Stimulated activated CD4-positive, alpha-beta T cell treated with anti-CD3 and anti-CD28 coated beads, TNF-alpha, amount 100 ng/mL, for 48 hours (primary cell): Measurements from ENCODE around the gene INTS7.

Source experiments
- DNase-seq, 3 donors: peaks; one replicate each; pipeline ENCODE4 v3.0.0-alpha.2; 2020; ENCODE audit warnings: low read depth in 3 of 3

The INTS7 gene, protein sequence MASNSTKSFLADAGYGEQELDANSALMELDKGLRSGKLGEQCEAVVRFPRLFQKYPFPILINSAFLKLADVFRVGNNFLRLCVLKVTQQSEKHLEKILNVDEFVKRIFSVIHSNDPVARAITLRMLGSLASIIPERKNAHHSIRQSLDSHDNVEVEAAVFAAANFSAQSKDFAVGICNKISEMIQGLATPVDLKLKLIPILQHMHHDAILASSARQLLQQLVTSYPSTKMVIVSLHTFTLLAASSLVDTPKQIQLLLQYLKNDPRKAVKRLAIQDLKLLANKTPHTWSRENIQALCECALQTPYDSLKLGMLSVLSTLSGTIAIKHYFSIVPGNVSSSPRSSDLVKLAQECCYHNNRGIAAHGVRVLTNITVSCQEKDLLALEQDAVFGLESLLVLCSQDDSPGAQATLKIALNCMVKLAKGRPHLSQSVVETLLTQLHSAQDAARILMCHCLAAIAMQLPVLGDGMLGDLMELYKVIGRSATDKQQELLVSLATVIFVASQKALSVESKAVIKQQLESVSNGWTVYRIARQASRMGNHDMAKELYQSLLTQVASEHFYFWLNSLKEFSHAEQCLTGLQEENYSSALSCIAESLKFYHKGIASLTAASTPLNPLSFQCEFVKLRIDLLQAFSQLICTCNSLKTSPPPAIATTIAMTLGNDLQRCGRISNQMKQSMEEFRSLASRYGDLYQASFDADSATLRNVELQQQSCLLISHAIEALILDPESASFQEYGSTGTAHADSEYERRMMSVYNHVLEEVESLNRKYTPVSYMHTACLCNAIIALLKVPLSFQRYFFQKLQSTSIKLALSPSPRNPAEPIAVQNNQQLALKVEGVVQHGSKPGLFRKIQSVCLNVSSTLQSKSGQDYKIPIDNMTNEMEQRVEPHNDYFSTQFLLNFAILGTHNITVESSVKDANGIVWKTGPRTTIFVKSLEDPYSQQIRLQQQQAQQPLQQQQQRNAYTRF

DNA sequence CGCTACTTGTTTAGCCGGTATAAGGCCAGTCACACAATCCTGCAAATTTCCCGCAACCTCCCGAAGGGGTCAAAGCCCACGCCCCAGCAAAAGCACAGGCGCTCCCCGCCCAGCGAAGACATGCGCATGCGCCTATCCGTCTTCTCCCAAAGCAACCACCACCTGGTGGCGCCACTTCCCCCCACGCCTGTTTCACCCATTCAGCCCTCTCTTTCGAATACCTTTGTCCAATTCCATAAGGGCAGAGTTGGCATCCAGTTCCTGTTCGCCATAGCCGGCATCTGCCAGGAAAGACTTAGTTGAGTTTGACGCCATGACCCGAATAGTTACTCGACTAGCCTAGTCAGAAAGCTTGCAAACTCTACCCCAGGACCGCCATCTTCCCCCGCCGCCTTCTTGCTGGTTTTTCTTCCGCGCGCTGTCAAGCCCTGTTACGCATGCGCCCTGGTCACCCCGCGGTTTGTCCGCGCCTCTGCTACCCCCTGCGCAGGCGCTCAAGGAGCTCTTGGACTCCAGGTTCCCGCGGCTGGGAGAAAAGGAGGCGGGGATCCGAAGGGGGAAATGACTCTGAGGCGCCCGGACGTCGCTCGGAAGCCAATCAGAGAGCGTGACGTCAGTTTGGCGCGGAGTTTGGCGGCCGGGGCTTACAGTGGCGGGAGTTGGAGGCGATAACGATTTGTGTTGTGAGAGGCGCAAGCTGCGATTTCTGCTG, at the start of gene INTS7, which contains the start of gene DTL:
TSS of gene INTS7 (minus strand) at position 435 of the 712 bp plus-strand sequence. CDS start at position 315, 120 bp downstream.
TSS of gene DTL (plus strand) at position 626 of the 712 bp plus-strand sequence. CDS start 143 bp downstream, outside the sequence.
- DNase-seq: peak; percentile 94 to 99 (median 96)

DNA sequence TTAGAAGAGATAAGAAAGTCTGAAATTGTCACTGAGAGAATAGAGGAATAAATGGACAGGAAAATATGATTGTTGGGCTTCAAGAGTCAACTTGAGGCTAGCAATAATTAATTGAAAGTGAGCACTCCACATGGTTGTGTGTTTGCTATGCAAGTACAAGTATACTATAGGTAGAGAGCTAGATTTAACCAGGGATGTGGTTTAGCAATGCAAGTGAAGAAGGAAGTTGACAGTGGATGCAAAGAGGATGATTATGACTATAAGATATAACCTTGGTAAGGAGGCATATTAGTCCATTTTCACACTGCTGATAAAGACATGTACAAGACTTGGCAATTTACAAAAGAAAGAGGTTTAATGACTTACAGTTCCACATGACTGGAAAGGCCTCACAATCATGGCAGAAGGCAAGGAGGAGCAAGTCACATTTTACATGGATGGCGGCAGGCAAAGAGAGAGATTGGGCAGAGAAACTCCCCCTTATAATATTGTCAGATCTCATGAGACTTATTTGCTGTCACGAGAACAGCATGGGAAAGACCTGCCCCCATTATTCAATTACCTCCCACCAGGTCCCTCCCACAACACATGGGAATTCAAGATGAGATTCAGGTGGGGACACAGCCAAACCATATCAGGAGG, 47.5 kb upstream of the INTS7 start:
- DNase-seq: no peak

DNA sequence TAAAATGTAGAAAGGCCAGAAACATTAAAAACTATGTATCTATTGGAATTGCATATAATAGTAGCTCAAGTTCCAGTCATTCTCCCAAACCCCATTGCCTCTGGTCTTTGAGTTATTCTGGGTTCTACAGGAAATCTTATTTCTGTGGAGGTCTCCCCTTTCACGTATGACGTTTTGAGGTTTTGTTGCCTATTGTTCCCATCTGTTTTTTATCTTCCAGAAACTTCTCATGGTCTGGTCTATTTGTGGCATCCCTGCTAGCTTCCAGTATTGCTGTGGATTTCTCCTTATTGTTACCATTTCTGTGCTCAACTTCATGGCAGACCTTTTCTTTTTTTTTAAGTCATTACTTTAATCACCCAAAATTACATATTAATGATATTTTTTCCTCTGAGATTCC, 43.5 kb upstream of the INTS7 start:
- no peak for DNase-seq

DNA sequence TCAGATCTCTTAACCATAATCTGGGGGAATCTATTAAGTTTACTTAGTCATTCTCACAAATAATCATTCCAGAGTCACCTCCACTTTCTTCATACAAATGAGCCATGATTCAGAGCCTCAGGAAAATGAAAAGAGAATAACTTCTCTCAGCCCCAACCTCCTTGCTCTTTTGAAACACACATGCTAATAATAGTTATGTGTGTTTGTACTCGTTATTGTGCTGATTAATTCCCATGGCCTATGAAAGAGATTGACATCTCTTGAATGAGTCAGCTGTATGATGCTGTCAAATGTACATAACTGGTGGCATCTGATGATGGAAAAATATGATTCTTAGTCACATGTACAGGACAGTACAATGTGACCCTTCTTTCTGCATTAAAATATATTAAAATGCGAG, 41.7 kb upstream of the INTS7 start:
- DNase-seq: no peak

DNA sequence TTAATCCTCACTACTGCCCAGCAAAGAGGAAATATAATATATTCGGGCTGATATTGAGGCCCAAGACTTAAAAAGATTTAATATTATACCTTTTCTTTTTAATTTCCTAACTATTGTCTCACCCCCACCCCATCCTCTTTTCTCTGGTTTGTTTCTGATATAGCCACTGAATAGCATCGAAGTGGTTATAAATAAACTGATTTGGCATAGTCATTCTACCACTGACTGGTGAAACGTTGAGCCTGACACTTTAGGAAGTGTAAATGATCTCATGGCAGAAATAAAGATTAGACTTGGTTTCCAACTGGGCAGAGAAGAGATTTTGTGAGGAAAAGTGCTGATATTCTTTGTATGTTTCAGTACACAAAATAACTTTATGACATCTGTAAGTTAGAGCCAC, 39.5 kb upstream of the INTS7 start:
- DNase-seq: no peak

DNA sequence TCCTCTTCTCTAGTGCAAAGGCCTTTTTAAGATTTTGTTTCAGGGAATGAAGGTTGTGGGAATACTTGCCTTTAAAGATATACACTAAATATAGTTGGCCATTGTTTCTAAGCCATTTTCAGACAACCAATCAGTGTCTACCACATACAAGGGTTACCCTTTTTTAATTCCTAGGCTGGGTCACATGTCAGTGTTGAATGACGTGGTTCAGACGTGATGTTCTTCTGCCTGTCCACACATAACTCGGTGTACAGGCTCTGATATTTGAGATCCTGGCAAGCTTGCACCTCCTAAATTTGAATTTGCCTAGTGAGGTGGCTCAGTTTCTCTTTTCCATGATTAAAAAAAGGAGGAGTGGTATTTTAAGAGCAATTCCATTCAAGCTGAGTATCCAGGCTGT, 39.0 kb upstream of the INTS7 start:
- DNase-seq: no peak

DNA sequence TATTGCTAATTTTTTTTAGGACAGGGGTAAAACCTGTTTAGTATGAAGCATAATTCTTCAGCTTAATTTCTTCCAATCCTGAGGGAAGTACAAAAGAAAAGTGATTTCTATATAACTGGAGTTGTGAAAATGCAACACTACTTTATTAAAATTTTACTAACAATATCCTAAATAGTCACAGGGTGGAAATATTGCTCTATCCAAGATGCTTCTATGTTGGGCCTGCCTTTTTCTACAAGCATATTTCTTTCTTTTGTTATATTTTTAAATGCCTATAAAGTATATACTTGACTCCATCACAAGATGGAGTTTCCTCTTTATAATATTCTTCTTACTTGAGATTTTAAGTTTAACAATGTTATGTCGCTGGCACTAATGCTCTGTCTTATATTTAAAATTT, 38.1 kb upstream of the INTS7 start:
- DNase-seq: no peak

DNA sequence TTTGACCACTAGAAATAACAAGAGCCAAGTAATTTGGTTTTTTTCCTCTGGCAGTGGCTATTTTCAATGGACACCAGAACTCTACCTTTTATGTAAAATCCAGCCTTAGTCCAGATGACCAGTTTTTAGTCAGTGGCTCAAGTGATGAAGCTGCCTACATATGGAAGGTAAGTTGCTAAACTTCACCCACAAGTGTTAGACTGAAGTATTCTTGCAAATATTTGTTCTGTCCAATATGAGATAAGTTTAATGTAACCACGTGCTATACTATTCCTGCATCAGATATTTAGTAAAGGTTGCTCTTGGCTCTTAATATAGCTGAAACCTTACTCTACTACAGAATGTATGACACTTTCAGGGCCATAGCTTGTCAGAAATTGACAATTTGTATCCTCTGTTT, 36.7 kb upstream of the INTS7 start:
- DNase-seq: no peak

DNA sequence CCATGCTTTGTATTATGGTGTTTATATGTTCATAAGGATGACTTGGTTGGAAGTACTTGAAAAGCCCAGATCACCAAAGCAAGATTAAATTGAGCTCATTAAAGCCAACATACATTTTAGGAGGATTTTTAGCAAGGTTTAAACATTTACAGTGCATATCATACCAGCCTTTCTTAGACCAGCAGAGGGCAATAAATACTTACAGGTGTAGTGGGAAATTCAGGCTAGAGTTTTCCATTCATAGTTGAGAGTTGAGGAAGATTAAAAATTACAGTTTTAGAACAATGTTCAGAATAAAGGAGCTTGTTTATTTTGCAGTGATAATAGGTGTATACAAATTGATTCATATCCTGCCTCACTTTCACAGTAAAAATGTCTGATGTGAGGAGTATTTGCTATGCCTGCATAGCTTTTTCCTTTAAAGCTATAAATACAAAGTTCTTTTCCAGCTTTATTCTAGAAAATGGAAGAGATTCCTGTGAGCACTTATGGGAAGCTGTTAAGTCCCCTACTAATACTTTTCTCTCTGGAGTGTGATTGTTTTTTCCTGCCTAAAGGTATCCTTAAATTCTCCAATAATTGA, 35.5 kb upstream of the INTS7 start:
- DNase-seq: no peak

DNA sequence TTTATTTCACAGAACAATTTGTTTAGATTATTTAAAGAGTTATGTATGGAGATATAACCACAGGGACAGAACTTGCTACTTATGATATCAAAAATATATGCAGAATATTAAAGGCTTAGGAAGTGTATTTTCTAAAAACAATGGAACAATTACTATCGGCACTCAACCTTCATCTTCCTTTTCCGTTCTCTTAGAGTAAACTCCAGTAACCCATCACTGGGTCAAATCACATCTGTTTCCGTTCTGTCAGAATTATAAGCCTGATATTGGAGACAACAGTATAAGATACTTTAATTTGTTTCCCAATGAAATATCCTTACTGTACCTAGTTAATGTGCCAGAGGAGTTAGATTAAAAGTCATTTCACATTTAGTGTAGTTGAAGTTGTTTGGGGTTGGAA, 32.4 kb upstream of the INTS7 start:
- DNase-seq: no peak

DNA sequence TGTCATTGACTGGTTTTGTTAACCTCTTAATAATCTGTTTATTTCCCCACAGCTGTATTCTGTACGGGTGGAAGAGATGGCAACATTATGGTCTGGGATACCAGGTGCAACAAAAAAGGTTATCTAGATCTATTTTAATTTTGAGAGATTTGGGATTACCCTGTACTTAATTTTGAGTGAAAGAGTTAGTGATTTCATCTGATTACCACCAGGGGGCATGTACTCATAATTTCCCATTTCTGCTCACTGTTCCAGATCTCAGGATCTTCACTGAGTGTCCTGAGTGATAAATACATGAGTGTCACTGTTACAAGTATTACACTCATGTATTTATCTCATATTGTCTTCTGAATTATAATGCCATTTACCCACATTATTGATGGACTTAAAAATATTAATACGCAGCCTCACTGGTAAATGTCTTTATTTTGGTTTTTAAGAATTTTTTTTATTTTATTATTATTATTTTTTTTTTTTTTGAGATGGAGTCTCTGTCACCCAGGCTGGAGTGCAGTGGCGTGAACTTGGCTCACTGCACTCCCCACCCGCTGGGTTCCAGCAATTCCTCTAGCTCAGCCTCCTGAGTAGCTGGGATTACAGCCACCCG, 27.6 kb upstream of the INTS7 start:
- no peak for DNase-seq

DNA sequence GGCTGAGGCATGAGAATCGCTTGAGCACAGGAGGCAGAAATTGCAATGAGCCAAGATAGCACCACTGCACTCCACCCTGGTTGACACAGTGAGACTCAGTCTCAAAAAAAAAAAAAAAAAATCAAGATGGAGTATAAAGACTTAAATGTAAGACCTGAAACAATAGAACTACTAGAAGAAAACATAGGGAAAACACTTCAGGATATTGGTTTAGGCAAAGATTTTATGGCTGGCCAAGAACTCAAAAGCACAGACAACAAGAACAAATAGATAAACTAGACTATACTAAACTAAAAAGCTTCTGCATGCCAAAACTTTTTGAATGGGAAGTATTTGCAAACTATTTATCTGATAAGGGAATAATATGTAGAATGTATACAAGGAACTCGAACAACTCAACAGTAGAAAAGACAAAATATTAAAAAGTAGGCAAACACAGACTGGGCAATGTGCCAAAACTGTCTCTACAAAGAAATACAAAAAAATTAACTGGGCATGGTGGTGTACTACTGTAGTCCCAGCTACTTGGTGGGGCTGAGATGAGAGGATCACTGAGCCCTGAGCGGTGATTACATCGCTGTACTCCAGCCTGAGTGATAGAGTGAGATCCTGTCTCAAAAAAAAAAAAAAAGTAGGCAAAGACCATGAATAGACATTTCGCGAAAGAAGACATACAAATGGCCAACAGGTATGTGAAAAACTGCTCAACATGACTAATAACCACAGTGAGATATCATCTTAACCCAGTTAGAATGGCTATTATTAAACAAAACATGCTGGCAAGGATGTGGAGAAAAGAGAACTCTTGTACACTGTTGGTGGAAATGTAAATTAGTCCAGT, 25.5 kb upstream of the INTS7 start:
- DNase-seq: no peak

DNA sequence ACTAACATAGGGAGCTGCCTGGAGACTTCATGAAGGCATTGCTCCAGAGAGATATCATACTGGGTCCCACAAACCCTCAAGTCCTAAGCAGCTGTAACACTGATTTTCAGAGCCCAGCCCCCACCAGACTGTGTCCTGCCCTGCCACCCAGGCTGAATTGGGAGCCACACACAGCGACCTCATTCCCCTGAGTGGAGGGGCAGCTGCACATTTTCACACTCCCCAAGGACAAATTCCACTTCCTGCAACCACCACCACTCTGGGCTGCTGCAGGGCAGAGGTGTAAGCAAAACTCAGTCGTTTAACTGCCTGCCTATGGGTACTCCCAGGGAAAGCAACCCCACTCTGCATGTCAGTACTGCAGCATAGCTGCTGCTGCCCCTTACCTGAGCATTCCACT, 20.0 kb upstream of the INTS7 start:
- DNase-seq: no peak

DNA sequence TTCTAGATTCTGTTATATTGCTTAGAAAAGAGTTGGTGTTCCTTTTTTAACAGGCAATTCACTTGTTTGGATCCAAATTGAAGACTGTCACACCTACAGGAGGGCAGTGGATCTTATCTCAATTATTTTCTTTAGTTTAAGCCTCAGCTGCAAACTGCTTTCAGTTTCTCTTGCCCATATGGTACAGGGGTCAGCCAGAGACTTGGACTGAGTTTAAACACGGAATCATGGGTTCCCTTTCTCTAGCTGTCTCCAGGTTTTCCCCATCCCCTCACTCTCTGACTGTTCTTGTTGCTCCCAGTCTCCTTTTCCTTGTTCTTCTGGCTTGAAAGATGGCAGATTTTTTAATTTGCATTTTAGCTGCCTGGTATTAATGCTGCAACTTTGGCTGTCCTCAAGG, 18.6 kb upstream of the INTS7 start:
- no peak for DNase-seq

DNA sequence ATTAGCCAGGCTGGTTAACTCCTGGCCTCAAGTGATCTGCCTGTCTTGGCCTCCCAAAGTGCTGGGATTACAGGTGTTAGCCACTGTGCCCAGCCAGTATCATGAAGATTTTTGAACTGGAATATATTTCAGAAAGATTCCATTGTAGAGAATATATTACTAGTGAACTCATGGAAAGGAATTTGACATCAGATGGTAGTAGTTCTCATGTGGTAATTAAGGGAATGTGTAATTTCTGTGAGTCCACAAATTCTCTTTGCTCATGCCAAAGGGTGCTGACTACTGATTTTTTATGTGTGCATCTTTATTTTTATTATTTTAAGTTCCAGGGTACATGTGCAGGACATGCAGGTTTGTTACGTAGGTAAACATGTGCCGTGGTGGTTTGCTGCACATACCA, 10.6 kb upstream of the INTS7 start:
- no peak for DNase-seq

DNA sequence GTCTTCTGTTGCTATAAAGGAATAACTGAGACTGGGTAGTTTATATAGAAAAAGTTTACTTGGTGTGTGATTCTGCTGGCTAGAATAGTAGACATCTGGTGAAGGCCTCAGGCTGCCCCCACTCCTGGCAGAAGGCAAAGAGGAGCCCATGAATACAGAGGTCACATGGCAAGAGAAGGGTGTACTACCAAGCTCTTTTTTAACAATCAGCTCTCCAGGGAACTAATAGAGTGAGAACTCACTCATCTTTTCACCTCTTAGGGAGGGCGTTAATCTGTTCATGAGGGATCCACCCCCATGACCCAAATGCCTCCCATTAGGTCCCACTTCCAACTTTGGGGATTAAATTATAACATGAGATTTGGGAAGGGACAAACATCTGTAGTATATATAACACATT, 9.5 kb upstream of the INTS7 start:
- DNase-seq: no peak

DNA sequence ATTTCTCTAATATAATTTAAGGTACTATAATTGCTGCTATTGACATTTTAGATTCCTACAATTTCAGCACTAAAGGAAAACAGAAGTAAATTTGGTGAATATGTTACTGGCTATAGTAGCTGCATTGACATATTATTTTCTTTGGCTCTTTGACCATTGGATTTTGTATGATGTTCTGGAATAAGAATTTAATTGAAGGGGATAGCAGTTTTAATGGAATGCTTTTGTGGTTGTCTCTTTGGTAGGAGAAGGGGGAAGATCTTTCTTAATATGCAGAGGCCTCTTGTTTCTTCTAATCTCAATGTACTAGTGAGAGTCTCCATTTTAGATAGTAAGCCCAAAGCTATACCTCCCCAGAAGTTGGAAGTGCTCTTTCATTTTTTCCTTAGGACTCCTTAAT, 7.1 kb upstream of the INTS7 start:
- no peak for DNase-seq

DNA sequence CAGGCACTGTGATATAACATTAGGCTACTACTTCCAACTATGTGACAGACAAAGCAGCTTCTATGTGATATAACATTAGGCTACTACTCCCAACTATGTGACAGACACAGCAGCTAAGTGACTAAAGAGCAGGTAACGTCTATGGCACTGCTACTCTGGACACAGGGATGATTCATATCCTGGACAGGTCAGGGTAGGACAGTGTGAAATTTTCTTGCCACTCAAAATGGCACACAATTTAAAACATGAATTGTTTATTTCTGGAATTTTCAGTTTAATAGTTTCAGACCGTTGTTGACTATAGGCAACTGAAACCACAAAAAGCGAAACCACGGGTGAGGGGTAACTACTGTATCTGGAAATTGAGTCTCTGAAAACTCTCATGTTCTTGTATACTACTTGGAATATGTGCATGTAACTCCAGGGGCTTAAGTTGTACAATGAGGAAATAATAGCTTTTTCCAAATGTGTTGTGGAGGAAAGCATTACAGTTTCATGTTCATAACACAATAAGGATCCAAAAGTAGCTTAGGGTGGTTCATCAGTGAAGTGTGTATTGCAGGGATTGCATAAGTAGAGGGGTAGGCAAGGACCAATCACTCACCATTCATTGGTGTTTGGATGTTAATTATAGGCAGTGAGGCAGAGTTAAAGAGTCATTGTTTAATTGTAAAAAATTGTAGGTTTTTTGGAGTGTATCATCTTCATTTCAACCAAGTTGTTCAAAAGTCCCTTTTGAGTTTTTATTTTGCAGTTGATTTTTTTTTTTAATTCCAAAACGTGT, 5.5 kb upstream of the INTS7 start:
- no peak for DNase-seq

DNA sequence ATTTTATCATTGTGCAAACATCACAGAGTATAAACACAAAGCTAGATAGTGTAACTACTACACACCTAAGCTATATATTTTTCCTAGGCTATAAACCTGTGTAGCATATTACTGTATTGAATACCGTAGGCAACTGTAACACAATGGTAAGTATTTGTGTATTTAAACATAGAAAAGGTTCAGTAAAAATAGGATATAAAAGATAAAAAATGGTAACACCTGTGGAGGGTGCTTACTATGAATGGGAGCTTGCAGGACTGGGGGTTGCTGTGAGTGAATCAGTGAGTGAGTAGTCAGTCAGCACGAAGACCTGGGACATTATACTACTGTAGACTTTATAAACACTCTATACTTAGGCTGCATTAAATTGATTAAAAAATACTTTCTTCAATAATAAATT, 4.3 kb upstream of the INTS7 start:
- no peak for DNase-seq
